SIG-M5 (cell line): ENCODE data around the gene NPFF.

ENCODE experiments used
- DNase-seq: peaks from one replicate; lab custom pipeline; 2025; lab: John Stamatoyannopoulos, UW

The NPFF gene

DNA sequence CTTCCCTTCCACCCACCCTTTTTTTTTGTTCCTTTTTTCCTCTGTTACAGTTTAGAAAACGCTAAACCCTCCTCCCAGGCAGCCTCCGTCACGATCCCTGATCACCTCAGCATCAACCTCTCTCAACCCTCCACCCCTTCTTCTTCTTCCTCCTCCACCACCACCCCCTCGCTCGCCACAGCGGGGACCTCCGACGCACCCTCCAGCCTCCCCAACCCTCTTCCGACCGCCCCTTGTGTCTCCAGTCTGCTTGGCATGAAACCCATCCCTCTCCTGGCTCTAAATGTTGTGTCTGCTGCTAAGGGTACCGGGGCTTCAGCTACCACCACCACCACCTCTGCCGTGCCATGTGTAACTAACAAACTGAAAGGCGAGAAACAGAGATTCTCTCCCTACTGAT is 32.5 kb downstream of the NPFF start:
- no peak for DNase-seq

DNA sequence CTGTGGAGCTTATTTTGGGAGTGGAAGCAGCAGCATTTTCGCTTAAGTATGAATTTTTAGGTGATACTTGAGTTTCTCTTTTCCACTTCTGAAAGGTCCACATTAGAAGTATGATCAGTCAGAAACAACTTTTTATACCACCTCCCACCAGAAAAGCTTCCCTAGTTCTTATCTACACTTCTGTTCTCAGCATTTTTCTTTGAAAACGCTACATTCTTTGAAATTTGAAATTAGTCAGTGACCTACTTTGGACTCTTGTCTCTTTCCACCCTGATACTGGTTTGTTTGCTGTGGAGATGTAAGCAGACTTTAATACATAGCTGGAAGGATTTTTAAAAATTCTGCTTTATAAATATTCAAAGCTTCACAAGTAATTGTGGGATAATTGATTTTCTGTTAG is 33.2 kb downstream of the NPFF start:
- no peak for DNase-seq

DNA sequence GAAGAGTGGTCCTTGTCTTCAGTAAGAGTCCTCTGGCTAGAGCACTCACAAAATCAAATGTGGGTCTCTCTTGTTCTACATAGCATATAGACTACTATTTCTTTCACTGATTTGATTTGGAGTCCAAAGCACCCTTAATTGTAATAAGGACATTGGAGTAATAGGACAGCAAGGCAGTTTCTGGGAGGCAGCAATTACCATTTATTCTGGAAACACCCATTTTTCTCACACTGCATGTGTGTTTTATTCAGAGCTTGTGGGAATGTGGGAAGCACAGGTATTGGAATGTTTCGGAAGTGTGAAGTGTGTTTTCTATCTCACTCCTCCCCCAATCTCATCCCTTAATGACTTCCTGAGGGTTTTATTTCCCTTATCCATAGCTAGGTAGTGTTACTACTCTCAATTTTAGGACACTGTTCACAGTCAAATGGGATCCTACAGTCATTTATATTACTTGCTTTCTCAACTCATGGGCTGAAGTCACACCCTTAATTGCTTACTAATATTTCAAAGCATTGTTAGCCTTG is 35.2 kb downstream of the NPFF start:
- no peak for DNase-seq

DNA sequence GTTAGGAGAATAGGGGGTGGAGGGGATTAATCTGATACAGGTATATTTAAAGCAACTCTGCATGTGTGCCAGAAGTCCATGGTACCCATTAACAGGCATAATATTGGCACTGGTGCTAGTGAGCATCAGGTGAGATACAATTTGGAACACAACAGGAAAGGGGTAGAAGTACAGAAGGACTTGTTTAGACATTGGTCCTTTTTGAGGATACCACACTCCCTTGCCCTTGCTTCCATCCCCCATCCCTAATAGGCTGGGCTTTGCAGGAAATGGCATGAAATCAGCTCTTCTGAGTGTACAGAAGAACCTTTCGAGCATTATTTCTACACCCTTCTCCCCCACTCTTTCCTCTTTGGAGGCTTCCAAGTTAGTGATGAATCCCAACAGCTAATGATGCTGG is 39.0 kb downstream of the NPFF start:
- no peak for DNase-seq

DNA sequence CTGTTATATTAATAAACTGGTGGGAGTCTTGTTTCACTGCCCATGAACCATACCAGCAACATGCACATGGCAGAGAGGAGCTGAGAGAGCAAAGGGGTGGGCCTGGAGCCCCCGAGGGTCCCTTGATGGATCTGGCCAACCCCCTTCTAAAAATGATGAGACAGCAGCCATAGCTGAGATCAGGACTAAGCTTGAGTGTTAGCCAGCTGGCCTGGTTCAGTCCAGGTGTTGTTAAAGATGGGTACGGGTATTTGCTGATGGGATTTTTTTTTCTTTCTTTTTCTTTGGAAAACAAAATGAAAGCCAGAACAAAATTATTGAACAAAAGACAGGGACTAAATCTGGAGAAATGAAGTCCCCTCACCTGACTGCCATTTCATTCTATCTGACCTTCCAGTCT is 39.4 kb downstream of the NPFF start:
- DNase-seq: no peak

DNA sequence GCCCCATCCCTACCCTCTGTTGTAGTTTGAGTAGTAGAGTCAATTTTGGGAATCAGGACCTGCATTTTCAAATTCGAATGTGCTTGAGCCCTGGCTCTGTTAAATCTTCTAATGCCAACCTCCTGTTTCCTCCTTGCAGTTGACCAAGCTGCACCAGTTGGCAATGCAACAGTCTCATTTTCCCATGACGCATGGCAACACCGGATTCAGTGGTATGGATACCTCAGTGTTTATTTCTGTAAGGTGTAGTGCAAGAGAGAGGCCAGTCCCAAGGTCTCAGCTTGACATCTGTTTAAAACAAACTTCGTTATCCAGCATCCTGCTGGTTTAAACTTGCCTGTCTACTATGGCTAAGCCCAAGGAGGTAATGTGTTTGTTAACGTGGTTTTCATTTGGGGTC is 40.2 kb downstream of the NPFF start:
- no peak for DNase-seq

DNA sequence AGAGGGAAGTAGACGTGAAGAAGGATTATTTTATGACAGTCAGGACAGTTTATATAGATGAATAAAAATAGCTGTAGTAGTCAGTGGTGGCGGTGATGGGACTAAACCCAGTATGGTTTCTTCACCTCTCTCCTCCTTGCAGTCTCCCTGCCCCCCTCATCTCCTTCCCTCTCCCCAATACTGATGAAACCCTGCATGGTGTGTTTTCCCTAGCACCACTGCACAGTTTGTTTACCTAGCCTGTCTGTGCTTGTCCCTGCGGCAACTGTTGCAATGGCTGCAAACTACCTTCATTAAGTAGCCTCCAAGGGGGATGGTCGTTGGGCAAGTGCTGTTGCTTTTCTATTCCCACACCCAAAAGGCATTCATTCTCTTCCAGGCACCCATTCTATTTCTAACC is 40.6 kb downstream of the NPFF start:
- DNase-seq: no peak

DNA sequence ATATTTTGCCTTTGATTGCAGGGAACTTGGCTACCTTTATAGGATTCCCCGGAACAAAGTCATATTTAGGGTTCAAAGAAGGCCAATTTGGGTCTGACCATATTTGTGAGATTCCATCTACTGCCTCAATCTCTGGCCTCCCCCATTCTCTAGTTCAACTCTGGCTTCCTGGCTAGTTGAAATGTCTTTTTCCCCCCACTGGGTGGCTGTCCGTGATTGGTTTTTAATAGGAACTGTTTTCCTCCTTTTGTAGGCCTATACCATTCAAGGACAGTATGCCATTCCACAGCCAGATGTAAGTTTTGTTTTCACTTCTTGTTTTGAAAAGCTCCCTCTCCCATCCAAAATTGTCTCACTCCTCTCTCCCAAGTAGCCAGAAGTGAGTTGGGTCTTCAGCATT is 41.6 kb downstream of the NPFF start:
- DNase-seq: no peak

DNA sequence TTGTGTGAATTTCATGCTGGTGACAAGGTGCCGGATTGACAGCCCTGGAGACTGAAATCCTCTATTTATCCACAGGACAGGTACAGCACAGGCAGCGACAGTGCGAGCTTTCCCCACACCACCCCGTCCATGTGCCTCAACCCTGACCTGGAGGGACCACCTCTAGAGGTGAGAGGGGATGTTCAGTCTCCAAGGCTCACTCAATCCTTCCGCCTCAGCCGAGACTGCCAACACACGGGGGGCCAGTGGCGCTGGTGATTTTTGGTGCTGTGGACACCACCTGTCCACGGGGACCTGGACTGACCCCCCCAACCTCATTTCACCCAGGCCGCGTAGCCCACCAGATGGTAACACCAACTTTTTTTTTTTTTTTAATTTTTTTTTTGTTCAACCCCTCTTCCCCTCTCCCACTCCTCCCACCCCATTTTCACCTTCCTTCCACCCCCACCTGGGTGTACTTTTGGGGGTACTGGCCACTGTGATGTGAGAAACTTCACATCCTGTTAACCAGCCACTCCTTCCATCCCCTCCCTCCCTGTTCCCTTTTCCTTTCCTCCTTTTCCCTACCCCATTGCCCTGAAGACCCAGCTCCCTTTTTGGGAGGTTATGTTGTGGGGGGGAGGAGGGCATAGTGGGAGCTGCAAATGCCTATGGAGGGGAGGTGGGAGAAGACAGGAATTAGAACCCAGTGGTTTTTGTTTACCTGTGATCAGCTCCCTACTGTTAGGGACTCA is 42.4 kb downstream of the NPFF start:
- no peak for DNase-seq

DNA sequence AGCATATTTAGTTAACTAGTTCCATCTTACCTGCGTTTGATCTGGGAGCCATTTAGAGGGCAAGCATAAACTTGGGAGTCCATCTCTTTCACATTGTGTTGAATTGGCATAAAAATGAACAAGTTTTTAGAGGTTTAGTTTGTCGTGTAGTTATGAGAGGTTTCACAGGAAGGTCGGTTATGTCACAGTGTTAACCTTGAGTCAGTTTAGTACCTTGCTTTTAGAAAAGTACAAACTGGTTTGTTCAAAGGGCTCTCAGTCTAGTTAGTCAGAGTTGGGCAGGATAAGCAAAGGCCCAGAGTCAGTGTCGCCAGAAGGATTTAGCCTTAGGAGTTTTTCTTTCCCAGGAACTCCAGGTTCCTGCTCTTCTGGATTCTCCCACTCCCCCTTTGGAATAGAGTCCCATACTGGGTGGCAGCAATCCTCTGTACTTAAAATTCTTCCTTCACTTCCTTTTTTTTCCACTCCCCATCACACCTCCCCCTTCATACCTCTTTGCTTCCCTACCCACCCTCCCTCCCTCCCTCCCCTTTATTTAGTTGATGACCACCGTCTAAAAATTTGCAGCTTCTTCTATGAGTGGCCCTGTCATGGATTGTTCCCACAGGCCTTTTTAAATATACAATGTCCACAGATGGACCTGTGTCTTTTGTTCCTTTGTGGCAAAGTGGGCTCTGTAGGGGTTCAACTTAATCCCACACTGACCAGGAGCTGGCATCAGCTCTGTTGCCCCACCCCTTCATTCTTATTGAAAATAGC is 43.3 kb downstream of the NPFF start:
- DNase-seq: no peak

DNA sequence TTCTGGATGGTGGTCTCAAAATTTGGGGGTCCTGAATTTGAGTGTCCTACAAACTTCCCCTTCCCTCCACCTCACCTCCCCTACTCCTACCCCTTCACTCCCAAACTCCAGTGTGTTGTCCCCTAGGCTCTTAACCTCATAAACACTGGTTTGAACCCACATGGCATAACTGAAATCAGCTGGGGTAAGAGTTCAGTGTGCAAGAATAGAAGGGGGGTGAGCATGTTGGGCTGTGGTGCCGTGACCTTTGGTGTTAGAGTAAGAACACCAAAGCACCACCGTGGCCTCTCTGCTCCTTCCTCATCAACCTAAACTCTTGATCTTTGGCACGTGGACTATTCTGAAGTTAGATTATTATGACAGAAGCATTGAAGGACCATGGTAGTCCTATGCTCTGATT is 44.3 kb downstream of the NPFF start:
- no peak for DNase-seq

DNA sequence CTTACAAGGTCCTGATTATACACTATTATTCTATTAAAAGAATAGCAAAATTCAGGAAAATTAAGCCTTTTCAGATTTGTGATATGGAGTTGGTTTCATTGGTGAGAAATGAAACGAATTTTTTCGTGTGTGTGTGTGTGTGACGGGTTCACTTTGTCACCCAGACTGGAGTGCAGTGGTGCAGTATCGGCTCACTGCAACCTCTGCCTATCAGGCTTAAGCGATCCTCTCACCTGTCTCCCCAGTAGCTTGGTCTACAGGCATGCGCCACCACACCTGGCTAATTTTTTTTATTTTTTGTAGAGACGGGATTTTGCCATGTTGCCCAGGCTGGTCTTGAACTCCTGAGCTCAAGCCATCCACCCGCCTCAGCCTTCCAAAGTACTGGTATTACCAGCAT is 45.7 kb downstream of the NPFF start:
- no peak for DNase-seq

DNA sequence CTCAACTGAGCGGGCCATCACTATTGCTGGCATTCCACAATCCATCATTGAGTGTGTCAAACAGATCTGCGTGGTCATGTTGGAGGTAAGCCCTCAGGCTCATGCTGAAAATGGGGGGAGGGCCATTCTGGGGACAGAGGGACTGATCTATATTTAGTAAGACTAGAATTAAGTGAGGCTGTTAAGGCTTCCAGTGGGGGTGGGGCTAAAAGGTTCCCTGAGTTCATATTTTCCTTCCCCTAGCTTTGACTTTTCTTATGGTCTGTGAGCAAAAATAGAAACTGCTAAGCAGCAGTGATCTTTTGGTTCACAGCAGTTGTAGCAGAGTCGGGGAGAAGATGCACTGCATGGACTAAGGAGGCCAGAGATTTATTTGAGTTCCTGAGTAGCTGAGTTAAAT is 46.2 kb downstream of the NPFF start:
- DNase-seq: no peak

DNA sequence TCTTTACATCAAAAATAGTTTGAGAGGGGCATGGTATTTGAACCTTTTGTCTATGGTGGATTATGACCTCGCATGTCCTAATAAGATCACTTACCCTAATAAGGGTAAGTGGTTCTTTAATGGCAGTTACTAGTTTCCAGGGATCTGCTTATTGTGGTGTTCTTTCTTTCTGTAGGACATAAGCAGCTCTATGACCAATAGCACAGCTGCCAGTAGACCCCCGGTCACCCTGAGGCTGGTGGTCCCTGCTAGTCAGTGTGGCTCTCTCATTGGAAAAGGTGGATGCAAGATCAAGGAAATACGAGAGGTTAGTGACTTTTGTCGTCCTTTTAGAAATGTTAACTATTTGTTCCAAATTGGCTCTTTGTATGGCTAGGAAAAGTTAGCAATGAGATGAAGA is 48.2 kb downstream of the NPFF start:
- no peak for DNase-seq
